SU-DHL-6 (cell line): Measurements from ENCODE around the gene EIF5A.

ENCODE experiments used
- H2AFZ ChIP-seq: fragments of 200-600 bp; sonication (generic); 2 replicates; pipeline ENCODE4 v1.6.1; 2014; ENCODE audit warnings: low read depth, mild to moderate bottlenecking, moderate library complexity, mixed read lengths, antibody characterized with exemption, low read length; ENCODE audit not compliant: severe bottlenecking
- H3F3A ChIP-seq: fragments of 200-600 bp; shearing (Covaris generic); 2 replicates; pipeline ENCODE4 v1.6.0; 2016; ENCODE audit warnings: antibody characterized with exemption, mild to moderate bottlenecking; ENCODE audit not compliant: insufficient read depth
- H3K27ac ChIP-seq: fragments of 200-600 bp; sonication (generic); 2 replicates; pipeline ENCODE4 v1.5.1; 2016; ENCODE audit warnings: low read depth, mild to moderate bottlenecking, low read length, moderate library complexity, mixed read lengths
- H3K27me3 ChIP-seq: fragments of 200-600 bp; sonication (generic), shearing (Covaris generic); 2 replicates; pipeline ENCODE4 v1.6.0; 2014; ENCODE audit warnings: mild to moderate bottlenecking, low read length
- H3K36me3 ChIP-seq: fragments of 200-600 bp; sonication (generic); 2 replicates; pipeline ENCODE4 v1.6.1; 2014; ENCODE audit warnings: mild to moderate bottlenecking, low read length, mixed read lengths
- H3K4me2 ChIP-seq: fragments of 300-600, 200-600 bp; shearing (Covaris generic), sonication (generic); 2 replicates; pipeline ENCODE4 v1.6.0; 2014; ENCODE audit warnings: low read length, low read depth, mild to moderate bottlenecking; ENCODE audit not compliant: poor library complexity, severe bottlenecking
- H3K4me3 ChIP-seq: fragments of 200-600 bp; sonication (generic); 2 replicates; pipeline ENCODE4 v1.5.1; 2014; ENCODE audit warnings: antibody characterized with exemption, low read length, mild to moderate bottlenecking, mixed read lengths; ENCODE audit not compliant: insufficient read depth, poor library complexity, severe bottlenecking
- H3K79me2 ChIP-seq: fragments of 200-600 bp; sonication (generic); 2 replicates; pipeline ENCODE4 v1.6.1; 2014; ENCODE audit warnings: mild to moderate bottlenecking, low read length, moderate library complexity; ENCODE audit not compliant: insufficient read depth
- H3K9ac ChIP-seq: fragments of 200-600 bp; sonication (generic); 2 replicates; pipeline ENCODE4 v1.7.0; 2014; ENCODE audit warnings: mild to moderate bottlenecking, low read length
- H3K9me2 ChIP-seq: fragments of 200-600 bp; sonication (generic); replicated peaks from 2 replicates; pipeline ENCODE4 v1.6.1; 2014; ENCODE audit warnings: low read length; ENCODE audit not compliant: insufficient read depth
- H3K9me3 ChIP-seq: fragments of 200-600 bp; sonication (generic); 2 replicates; pipeline ENCODE4 v1.6.1; 2014; ENCODE audit warnings: low read length, mixed read lengths; ENCODE audit not compliant: insufficient read depth
- H4K20me1 ChIP-seq: fragments of 200-600 bp; sonication (generic); 2 replicates; pipeline ENCODE4 v1.6.1; 2014; ENCODE audit warnings: low read depth, mild to moderate bottlenecking, antibody characterized with exemption, low read length, moderate library complexity, mixed read lengths
- EZH2phosphoT487 ChIP-seq: fragments of 200-600 bp; sonication (generic), shearing (Covaris generic); conservative IDR thresholded peaks from 2 replicates; pipeline ENCODE4 v1.6.1; 2018; ENCODE audit warnings: mild to moderate bottlenecking, antibody characterized with exemption, low read length, moderate library complexity, mixed read lengths
- TF ChIP-seq, protein P1 (sequence below): fragments of 200-600 bp; sonication (generic); IDR thresholded peaks from one replicate; pipeline ENCODE4 v1.5.1; 2017; ENCODE audit warnings: antibody characterized with exemption, mild to moderate bottlenecking, low read length, moderate library complexity; ENCODE audit not compliant: insufficient read depth, poor library complexity, severe bottlenecking

EIF5A gene

DNA sequence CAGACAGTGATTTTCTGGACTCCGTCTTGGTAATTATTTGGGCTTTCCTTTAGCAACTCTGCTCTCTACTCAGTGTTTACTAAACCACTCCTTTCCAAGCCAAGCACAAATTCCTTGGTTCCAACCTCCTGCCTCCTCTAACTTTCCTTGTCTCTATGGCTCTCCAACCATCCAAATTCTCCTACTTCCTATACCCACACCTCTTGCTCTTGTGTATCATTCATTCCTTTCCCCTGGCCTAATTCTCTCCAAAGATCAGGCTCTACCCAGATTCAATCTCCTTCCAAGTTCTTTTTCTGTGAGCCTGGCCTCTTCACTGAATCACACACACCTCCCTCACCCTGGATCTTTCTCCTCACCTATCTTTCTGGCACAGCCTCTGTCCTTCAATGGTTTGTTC, 20.6 kb downstream of the EIF5A start:
- TF ChIP-seq EZH2phosphoT487: no peak
- TF ChIP-seq, protein P1, sequence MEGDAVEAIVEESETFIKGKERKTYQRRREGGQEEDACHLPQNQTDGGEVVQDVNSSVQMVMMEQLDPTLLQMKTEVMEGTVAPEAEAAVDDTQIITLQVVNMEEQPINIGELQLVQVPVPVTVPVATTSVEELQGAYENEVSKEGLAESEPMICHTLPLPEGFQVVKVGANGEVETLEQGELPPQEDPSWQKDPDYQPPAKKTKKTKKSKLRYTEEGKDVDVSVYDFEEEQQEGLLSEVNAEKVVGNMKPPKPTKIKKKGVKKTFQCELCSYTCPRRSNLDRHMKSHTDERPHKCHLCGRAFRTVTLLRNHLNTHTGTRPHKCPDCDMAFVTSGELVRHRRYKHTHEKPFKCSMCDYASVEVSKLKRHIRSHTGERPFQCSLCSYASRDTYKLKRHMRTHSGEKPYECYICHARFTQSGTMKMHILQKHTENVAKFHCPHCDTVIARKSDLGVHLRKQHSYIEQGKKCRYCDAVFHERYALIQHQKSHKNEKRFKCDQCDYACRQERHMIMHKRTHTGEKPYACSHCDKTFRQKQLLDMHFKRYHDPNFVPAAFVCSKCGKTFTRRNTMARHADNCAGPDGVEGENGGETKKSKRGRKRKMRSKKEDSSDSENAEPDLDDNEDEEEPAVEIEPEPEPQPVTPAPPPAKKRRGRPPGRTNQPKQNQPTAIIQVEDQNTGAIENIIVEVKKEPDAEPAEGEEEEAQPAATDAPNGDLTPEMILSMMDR: no peak

DNA sequence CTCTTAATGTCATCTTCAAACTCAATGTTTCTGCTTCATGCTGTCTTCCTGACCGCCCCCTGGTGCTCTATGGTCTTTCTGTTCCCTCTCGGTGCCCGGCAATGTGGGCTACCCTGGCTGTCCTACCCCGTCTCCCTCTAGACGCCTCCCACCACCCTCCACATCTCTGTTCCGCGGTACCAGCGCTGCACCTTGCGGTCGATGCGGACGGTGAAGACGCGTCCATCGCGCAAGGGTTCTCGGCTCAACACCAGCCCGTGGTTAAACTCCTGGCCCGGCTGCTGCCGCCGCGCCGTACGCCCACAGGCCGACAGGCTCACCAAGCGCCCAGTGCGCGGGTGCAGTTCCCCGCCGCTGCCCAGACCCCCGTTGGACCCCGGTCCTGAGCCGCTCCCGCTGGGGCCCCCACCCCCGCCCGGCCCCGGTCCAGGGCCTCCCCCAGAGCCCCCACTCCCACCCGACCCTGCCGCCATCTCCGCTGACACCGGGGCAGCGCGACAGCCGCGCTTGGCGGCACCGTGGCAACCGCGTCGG, 21.5 kb downstream of the EIF5A start, which contains the start of gene NEURL4:
TSS of gene NEURL4 (minus strand) at position 496 of the 534 bp plus-strand sequence. CDS start at position 473, 23 bp downstream.
- H3K9ac ChIP-seq: peak within 1 kb of the TSS; percentile 94
- H3K4me3 ChIP-seq: peak within 1 kb of the TSS; percentile 99
- no peaks in the 10 kb centered on the region for H3K9me2 ChIP-seq
- H3K4me2 ChIP-seq: peak within 1 kb of the TSS; percentile 69
- no peaks in the 10 kb centered on the region for H4K20me1 ChIP-seq
- no peaks in the 10 kb centered on the region for H3K9me3 ChIP-seq
- TF ChIP-seq, protein P1: no peak
- TF ChIP-seq EZH2phosphoT487: no peak
- H2AFZ ChIP-seq: peak within 1 kb of the TSS; percentile 75
- H3K27ac ChIP-seq: peak within 1 kb of the TSS; percentile 89
- no peaks in the 10 kb centered on the region for H3K27me3 ChIP-seq
- peaks cover 17% of the 10 kb centered on the region; the same call in 1 of the 2 replicates for H3K79me2 ChIP-seq
- peaks cover 9% of the 10 kb centered on the region for H3F3A ChIP-seq
- no peaks in the 10 kb centered on the region for H3K36me3 ChIP-seq

More for the DNA sequence above, 20.6 kb downstream of the EIF5A start:
- Histone ChIP-seq H3K79me2 (peaks cover 17% of the 10 kb centered on the region; the same call in 1 of the 2 replicates), H4K20me1 (no peaks in the 10 kb centered on the region), H3K36me3 (no peaks in the 10 kb centered on the region), H3K27ac (no peak overlapping the region), H3K4me3 (peak overlapping the region; percentile 99), H3K4me2 (peak overlapping the region; percentile 69), H3K9me2 (no peaks in the 10 kb centered on the region), H3K9ac (peak overlapping the region; percentile 94), H3F3A (peaks cover 9% of the 10 kb centered on the region), H3K9me3 (no peaks in the 10 kb centered on the region), H3K27me3 (no peaks in the 10 kb centered on the region), H2AFZ (no peak overlapping the region)

DNA sequence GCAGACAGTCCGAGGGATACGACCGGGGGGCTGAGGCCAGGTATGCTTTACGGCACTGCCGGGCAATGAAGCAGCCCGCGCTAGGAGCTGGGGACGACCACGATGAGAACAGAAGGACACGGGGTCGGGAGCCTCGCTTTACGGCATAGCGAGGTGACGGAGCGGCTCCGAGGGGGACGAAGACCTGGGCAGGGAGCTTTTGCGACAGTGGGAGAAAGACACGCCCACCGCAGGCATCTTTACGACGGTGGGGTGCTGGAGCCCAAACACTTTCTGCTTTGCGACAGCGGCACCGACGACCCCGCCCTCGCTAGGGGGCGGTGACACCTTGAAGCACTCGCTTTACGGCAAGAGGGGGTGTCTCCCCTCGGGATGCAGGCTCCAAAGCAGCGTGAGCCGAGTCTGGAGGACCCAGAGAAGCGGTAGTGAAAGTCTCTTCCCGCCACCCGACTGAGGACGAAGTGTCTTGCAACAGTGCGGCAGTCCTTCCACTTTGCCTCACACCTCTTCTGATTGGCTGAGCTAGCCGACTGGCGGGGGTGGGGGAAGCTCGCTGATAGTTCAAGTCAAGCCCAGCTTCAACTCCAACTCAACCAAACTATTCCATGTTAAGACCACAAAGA, 22.1 kb downstream of the EIF5A start:
- Histone ChIP-seq H3K9ac (peak overlapping the region; percentile 94), H3K9me3 (no peaks in the 10 kb centered on the region), H3K27me3 (no peaks in the 10 kb centered on the region), H3K4me2 (peak overlapping the region; percentile 69), H3K27ac (peak overlapping the region; percentile 89), H3K79me2 (peaks cover 17% of the 10 kb centered on the region; the same call in 1 of the 2 replicates), H3F3A (peaks cover 9% of the 10 kb centered on the region), H3K4me3 (peak overlapping the region; percentile 99), H4K20me1 (no peaks in the 10 kb centered on the region), H3K9me2 (no peaks in the 10 kb centered on the region), H3K36me3 (no peaks in the 10 kb centered on the region), H2AFZ (peak overlapping the region; percentile 75)
- TF ChIP-seq, protein P1: no peak
- TF ChIP-seq EZH2phosphoT487: no peak
